GM23338 (cell line): ENCODE measurements around the gene EIF2S3.

Experiments used
- CREB1 ChIP-seq: fragments of 250-450 bp; sonication (Bioruptor Pico); IDR thresholded peaks from 2 replicates; pipeline ENCODE4 v1.5.0; 2020; ENCODE audit warnings: low read depth, mild to moderate bottlenecking, moderate library complexity
- EZH2 ChIP-seq: fragments of 200-600 bp; sonication (generic); IDR thresholded peaks from one replicate; pipeline ENCODE4 v1.8.0; 2017; ENCODE audit warnings: antibody characterized with exemption, mild to moderate bottlenecking, low read depth; ENCODE audit not compliant: unreplicated experiment
- EZH2phosphoT487 ChIP-seq: fragments of 200-600 bp; sonication (generic); IDR thresholded peaks from one replicate; pipeline ENCODE4 v1.8.1; 2018; ENCODE audit warnings: antibody characterized with exemption; ENCODE audit not compliant: unreplicated experiment
- JUNB ChIP-seq: IDR thresholded peaks from one replicate; pipeline ENCODE4 v1.6.1; 2016; ENCODE audit warnings: antibody characterized with exemption; ENCODE audit not compliant: unreplicated experiment
- NANOG ChIP-seq: IDR thresholded peaks from 2 replicates; pipeline ENCODE4 v1.6.1; 2016; ENCODE audit warnings: antibody characterized with exemption, borderline replicate concordance
- POLR2AphosphoS5 ChIP-seq: IDR thresholded peaks from 2 replicates; pipeline ENCODE4 v1.6.1; 2016; ENCODE audit warnings: antibody characterized with exemption, low read depth
- STAT1 ChIP-seq: IDR thresholded peaks from one replicate; pipeline ENCODE4 v1.6.1; 2016; ENCODE audit warnings: antibody characterized with exemption; ENCODE audit not compliant: unreplicated experiment
- ZNF114 ChIP-seq: fragments of 250-450 bp; sonication (Bioruptor Pico); IDR thresholded peaks from 2 replicates; pipeline ENCODE4 v1.5.0; 2020; ENCODE audit warnings: mild to moderate bottlenecking, moderate library complexity
- ZNF331 ChIP-seq: fragments of 250-450 bp; sonication (Bioruptor Pico); IDR thresholded peaks from 2 replicates; pipeline ENCODE4 v1.5.0; 2020; ENCODE audit warnings: low read depth, mild to moderate bottlenecking, moderate library complexity
- TF ChIP-seq, protein P1 (sequence below), 2 experiments: fragments of 200-600 bp in 1 of 2; sonication (generic) in 1 of 2; conservative IDR thresholded peaks; 2 replicates each; pipeline versions ENCODE4 v1.5.1 to v1.6.1; 2016 to 2017; ENCODE audit warnings: antibody characterized with exemption in 2 of 2, low read depth in 2 of 2, mild to moderate bottlenecking in 2 of 2, moderate library complexity in 1 of 2
- TF ChIP-seq, protein P2 (sequence below): IDR thresholded peaks from one replicate; pipeline ENCODE4 v1.6.1; 2018; ENCODE audit warnings: antibody characterized with exemption; ENCODE audit not compliant: unreplicated experiment
- TF ChIP-seq, protein P3 (sequence below): IDR thresholded peaks from 2 replicates; pipeline ENCODE4 v1.6.1; 2016; ENCODE audit warnings: antibody characterized with exemption
- TF ChIP-seq, protein P4 (sequence below): fragments of 250-450 bp; sonication (Bioruptor Pico); IDR thresholded peaks from 2 replicates; pipeline ENCODE4 v1.5.0; 2020; ENCODE audit warnings: mild to moderate bottlenecking, moderate library complexity

DNA sequence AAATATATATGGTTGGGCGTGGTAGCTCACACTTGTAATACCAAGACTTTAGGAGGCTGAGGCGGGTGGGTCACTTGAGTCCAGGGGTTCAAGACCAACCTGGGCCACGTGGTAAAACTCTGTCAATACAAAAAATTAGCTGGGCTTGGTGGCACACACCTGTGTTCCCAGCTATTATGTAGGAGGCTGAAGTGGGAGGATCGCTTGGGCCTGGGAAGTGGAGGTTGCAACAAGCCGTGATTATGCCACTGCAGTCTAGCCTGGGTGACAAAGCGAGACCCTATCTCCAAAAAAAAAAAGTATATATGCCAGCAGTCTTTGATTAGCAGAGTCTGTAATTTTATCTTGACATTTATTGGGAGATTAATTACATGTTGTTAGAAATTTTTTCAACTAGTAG lies 8.7 kb downstream of the EIF2S3 start:
- TF ChIP-seq POLR2AphosphoS5 (no peak), EZH2 (no peak), EZH2phosphoT487 (no peak), CREB1 (CRISPR knock-in tag) (no peak), ZNF331 (CRISPR knock-in tag) (no peak), STAT1 (no peak), JUNB (no peak), ZNF114 (CRISPR knock-in tag) (no peak), NANOG (no peak)
- TF ChIP-seq, protein P1, sequence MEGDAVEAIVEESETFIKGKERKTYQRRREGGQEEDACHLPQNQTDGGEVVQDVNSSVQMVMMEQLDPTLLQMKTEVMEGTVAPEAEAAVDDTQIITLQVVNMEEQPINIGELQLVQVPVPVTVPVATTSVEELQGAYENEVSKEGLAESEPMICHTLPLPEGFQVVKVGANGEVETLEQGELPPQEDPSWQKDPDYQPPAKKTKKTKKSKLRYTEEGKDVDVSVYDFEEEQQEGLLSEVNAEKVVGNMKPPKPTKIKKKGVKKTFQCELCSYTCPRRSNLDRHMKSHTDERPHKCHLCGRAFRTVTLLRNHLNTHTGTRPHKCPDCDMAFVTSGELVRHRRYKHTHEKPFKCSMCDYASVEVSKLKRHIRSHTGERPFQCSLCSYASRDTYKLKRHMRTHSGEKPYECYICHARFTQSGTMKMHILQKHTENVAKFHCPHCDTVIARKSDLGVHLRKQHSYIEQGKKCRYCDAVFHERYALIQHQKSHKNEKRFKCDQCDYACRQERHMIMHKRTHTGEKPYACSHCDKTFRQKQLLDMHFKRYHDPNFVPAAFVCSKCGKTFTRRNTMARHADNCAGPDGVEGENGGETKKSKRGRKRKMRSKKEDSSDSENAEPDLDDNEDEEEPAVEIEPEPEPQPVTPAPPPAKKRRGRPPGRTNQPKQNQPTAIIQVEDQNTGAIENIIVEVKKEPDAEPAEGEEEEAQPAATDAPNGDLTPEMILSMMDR (conservative IDR thresholded peaks at IDR 0.05; ENCODE audit: low read depth in 2 of 2) = no peak
- TF ChIP-seq, protein P2, sequence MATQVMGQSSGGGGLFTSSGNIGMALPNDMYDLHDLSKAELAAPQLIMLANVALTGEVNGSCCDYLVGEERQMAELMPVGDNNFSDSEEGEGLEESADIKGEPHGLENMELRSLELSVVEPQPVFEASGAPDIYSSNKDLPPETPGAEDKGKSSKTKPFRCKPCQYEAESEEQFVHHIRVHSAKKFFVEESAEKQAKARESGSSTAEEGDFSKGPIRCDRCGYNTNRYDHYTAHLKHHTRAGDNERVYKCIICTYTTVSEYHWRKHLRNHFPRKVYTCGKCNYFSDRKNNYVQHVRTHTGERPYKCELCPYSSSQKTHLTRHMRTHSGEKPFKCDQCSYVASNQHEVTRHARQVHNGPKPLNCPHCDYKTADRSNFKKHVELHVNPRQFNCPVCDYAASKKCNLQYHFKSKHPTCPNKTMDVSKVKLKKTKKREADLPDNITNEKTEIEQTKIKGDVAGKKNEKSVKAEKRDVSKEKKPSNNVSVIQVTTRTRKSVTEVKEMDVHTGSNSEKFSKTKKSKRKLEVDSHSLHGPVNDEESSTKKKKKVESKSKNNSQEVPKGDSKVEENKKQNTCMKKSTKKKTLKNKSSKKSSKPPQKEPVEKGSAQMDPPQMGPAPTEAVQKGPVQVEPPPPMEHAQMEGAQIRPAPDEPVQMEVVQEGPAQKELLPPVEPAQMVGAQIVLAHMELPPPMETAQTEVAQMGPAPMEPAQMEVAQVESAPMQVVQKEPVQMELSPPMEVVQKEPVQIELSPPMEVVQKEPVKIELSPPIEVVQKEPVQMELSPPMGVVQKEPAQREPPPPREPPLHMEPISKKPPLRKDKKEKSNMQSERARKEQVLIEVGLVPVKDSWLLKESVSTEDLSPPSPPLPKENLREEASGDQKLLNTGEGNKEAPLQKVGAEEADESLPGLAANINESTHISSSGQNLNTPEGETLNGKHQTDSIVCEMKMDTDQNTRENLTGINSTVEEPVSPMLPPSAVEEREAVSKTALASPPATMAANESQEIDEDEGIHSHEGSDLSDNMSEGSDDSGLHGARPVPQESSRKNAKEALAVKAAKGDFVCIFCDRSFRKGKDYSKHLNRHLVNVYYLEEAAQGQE = no peak
- TF ChIP-seq, protein P3, sequence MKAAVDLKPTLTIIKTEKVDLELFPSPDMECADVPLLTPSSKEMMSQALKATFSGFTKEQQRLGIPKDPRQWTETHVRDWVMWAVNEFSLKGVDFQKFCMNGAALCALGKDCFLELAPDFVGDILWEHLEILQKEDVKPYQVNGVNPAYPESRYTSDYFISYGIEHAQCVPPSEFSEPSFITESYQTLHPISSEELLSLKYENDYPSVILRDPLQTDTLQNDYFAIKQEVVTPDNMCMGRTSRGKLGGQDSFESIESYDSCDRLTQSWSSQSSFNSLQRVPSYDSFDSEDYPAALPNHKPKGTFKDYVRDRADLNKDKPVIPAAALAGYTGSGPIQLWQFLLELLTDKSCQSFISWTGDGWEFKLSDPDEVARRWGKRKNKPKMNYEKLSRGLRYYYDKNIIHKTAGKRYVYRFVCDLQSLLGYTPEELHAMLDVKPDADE = no peak
- TF ChIP-seq, protein P4, sequence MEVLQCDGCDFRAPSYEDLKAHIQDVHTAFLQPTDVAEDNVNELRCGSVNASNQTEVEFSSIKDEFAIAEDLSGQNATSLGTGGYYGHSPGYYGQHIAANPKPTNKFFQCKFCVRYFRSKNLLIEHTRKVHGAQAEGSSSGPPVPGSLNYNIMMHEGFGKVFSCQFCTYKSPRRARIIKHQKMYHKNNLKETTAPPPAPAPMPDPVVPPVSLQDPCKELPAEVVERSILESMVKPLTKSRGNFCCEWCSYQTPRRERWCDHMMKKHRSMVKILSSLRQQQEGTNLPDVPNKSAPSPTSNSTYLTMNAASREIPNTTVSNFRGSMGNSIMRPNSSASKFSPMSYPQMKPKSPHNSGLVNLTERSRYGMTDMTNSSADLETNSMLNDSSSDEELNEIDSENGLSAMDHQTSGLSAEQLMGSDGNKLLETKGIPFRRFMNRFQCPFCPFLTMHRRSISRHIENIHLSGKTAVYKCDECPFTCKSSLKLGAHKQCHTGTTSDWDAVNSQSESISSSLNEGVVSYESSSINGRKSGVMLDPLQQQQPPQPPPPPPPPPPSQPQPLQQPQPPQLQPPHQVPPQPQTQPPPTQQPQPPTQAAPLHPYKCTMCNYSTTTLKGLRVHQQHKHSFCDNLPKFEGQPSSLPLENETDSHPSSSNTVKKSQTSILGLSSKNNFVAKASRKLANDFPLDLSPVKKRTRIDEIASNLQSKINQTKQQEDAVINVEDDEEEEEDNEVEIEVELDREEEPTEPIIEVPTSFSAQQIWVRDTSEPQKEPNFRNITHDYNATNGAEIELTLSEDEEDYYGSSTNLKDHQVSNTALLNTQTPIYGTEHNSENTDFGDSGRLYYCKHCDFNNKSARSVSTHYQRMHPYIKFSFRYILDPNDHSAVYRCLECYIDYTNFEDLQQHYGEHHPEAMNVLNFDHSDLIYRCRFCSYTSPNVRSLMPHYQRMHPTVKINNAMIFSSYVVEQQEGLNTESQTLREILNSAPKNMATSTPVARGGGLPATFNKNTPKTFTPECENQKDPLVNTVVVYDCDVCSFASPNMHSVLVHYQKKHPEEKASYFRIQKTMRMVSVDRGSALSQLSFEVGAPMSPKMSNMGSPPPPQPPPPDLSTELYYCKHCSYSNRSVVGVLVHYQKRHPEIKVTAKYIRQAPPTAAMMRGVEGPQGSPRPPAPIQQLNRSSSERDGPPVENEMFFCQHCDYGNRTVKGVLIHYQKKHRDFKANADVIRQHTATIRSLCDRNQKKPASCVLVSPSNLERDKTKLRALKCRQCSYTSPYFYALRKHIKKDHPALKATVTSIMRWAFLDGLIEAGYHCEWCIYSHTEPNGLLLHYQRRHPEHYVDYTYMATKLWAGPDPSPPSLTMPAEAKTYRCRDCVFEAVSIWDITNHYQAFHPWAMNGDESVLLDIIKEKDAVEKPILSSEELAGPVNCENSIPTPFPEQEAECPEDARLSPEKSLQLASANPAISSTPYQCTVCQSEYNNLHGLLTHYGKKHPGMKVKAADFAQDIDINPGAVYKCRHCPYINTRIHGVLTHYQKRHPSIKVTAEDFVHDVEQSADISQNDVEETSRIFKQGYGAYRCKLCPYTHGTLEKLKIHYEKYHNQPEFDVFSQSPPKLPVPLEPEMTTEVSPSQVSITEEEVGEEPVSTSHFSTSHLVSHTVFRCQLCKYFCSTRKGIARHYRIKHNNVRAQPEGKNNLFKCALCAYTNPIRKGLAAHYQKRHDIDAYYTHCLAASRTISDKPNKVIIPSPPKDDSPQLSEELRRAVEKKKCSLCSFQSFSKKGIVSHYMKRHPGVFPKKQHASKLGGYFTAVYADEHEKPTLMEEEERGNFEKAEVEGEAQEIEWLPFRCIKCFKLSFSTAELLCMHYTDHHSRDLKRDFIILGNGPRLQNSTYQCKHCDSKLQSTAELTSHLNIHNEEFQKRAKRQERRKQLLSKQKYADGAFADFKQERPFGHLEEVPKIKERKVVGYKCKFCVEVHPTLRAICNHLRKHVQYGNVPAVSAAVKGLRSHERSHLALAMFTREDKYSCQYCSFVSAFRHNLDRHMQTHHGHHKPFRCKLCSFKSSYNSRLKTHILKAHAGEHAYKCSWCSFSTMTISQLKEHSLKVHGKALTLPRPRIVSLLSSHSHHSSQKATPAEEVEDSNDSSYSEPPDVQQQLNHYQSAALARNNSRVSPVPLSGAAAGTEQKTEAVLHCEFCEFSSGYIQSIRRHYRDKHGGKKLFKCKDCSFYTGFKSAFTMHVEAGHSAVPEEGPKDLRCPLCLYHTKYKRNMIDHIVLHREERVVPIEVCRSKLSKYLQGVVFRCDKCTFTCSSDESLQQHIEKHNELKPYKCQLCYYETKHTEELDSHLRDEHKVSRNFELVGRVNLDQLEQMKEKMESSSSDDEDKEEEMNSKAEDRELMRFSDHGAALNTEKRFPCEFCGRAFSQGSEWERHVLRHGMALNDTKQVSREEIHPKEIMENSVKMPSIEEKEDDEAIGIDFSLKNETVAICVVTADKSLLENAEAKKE (CRISPR knock-in tag) = no peak
